Omental fat pad (tissue), 4 donors: Measurements from ENCODE around the gene SLC5A2. TPM values are rescaled to one million over a fixed set of nuclear protein-coding genes. Genes with fewer than 3 reads are reported as not detected.
A peak's percentile ranks its signal among the peaks of the same experiment; 100 is the strongest.

Source experiments
- ATAC-seq: fragments of 150-250 bp; one replicate; pipeline ENCODE4 v1.9.1; 2016; ENCODE audit warnings: mild to moderate bottlenecking, moderate library complexity; ENCODE audit not compliant: low FRiP score
- DNase-seq: peaks from one replicate; pipeline ENCODE4 v3.0.0-alpha.2; 2019; ENCODE audit warnings: low spot score
- total RNA-seq, 4 donors: library from RNA; depleted of rRNA; stranded (reverse); fragments of >200 nt; gene quantifications; one replicate each; pipeline ENCODE4 v1.1.0, GENCODE V29; 2016
- TF ChIP-seq, protein P1 (sequence below), 3 donors: fragments of 450-650 bp; IDR thresholded peaks; one replicate each; pipeline ENCODE4 v1.5.1; 2016 to 2017; ENCODE audit warnings: antibody characterized with exemption in 3 of 3, mild to moderate bottlenecking in 3 of 3, moderate library complexity in 2 of 3

The SLC5A2 gene
- total RNA-seq, 4 donors from 2014 or later: not detected

DNA sequence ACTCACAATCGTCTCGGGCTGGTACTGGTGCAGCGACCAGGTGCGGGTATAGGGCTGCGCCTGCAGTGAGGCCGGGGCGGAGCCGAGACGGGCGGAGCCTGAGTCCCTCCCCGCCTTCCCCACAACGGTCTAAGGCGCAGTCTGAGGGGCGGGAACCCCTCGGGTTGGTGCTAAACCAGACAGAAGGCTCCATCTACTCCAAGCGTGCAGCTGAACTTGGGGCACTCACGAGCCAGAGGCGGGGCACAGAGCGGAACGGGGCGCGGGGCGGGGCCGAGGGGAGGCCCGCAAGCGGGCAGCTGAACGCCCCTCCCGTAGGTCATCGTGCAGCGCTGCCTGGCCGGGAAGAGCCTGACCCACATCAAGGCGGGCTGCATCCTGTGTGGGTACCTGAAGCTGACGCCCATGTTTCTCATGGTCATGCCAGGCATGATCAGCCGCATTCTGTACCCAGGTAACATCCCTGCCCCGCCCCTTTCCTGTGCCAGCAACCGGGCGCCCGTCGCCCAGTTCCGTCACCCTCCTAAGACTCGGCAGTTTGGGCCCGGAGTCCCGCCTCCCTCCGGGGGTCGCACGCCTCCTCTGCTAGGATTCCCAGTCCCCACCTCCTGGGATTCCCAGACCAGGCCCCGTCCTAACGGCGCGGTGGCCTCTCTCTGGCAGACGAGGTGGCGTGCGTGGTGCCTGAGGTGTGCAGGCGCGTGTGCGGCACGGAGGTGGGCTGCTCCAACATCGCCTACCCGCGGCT, 5.0 kb downstream of the SLC5A2 start:
- TF ChIP-seq, protein P1, sequence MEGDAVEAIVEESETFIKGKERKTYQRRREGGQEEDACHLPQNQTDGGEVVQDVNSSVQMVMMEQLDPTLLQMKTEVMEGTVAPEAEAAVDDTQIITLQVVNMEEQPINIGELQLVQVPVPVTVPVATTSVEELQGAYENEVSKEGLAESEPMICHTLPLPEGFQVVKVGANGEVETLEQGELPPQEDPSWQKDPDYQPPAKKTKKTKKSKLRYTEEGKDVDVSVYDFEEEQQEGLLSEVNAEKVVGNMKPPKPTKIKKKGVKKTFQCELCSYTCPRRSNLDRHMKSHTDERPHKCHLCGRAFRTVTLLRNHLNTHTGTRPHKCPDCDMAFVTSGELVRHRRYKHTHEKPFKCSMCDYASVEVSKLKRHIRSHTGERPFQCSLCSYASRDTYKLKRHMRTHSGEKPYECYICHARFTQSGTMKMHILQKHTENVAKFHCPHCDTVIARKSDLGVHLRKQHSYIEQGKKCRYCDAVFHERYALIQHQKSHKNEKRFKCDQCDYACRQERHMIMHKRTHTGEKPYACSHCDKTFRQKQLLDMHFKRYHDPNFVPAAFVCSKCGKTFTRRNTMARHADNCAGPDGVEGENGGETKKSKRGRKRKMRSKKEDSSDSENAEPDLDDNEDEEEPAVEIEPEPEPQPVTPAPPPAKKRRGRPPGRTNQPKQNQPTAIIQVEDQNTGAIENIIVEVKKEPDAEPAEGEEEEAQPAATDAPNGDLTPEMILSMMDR (IDR thresholded peaks at IDR 0.05): no peak
- ATAC-seq: peak; percentile 84
- DNase-seq: no peak

DNA sequence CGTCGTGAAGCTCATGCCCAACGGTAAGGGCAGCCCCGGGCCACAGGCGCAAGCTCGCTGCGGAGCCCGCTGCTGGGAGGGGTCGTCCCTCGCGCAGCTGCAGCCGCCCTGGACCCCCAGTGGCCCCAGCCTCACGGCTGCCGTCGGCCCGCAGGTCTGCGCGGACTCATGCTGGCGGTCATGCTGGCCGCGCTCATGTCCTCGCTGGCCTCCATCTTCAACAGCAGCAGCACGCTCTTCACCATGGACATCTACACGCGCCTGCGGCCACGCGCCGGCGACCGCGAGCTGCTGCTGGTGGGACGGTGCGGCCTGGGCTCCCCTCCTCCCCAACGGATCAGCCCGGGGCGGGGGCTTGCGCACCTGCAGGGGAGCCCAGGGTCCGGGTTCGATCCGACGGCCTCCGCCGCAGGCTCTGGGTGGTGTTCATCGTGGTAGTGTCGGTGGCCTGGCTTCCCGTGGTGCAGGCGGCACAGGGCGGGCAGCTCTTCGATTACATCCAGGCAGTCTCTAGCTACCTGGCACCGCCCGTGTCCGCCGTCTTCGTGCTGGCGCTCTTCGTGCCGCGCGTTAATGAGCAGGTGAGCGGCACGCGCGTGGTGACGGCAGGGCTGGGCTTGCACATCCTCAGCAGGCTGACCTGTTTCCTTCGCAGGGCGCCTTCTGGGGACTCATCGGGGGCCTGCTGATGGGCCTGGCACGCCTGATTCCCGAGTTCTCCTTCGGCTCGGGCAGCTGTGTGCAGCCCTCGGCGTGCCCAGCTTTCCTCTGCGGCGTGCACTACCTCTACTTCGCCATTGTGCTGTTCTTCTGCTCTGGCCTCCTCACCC, 5.8 kb downstream of the SLC5A2 start:
- TF ChIP-seq, protein P1 (IDR thresholded peaks at IDR 0.05): no peak
- no peak for ATAC-seq
- DNase-seq: no peak

DNA sequence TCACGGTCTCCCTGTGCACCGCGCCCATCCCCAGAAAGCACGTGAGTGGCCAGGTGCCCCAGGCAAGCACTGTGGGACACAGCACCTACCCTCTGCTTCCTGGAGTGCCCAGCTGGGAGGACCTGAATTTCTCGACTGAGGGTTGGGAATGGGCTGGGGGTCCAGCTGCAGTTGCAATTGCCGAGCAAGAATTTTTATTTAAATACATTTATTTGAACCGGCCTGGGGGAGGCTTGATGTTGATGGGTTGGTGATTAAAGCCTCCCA, 6.3 kb downstream of the SLC5A2 start:
- ATAC-seq (no peak), DNase-seq (no peak)
- TF ChIP-seq, protein P1 (IDR thresholded peaks at IDR 0.05): no peak

DNA sequence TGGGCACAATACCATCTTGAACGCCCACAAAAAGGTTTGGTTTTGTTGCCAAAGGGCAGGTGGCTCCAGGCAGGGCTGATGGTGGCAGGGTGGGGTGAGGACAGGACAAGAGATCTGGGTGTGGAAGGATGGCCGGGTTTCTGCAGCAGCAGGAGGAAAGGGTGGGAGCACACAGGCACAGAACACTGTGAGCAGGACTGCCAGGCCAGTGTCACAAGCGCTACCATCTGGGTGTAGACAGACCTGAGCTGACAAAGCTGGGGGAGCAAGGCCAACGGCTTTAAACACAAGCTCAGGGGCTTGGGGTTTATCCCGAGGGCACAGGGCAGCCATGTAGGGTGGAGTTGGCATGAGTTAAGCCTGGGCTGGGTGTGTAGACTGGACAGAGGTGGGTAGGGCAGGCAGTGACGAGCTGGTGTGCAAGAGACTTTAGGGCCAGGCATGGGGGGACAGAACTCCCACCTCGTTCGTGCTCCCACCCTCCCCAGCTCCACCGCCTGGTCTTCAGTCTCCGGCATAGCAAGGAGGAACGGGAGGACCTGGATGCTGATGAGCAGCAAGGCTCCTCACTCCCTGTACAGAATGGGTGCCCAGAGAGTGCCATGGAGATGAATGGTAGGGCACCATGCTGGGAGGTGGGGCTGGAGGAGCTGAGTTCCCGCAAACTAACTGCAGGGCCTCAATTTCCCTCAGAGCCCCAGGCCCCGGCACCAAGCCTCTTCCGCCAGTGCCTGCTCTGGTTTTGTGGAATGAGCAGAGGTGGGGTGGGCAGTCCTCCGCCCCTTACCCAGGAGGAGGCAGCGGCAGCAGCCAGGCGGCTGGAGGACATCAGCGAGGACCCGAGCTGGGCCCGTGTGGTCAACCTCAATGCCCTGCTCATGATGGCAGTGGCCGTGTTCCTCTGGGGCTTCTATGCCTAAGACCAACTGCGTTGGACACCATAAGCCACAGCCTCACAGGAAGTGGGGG, 7.0 kb downstream of the SLC5A2 start:
- DNase-seq (no peak), ATAC-seq (no peak)

DNA sequence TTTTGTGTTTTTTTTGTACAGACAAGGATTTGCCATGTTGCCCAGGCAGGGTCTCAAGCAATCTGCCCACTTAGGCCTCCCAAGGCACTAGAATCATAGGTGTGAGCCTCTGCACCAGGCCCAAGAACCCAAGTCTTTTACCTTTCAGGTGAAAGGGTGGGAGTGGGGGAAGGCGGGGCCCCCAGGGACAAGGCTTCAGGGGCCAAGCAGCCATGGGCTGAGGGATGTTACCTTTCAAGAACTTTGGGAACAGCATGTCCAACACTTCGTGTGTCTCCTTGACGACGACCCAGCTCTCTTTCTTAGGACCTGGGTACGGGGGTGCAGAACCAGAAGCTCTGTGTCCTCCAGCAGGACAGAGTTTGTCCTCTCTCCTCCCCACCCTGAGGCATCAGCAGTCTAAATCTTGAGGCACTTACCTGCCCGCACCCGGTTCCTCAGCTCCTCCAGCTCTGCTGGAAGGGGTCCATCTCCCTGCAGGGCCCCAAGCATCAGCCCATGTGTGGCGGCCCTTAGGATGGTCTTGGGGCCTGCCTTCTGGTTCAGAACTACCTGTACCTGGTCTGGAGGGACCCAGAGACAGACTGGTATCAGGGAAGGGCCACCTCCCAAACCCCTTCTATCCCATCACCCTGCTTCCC, 9.0 kb downstream of the SLC5A2 start:
- ATAC-seq (no peak), DNase-seq (no peak)
- TF ChIP-seq, protein P1 (IDR thresholded peaks at IDR 0.05): no peak

More for the DNA sequence above, 7.0 kb downstream of the SLC5A2 start:
- TF ChIP-seq, protein P1 (IDR thresholded peaks at IDR 0.05): no peak

DNA sequence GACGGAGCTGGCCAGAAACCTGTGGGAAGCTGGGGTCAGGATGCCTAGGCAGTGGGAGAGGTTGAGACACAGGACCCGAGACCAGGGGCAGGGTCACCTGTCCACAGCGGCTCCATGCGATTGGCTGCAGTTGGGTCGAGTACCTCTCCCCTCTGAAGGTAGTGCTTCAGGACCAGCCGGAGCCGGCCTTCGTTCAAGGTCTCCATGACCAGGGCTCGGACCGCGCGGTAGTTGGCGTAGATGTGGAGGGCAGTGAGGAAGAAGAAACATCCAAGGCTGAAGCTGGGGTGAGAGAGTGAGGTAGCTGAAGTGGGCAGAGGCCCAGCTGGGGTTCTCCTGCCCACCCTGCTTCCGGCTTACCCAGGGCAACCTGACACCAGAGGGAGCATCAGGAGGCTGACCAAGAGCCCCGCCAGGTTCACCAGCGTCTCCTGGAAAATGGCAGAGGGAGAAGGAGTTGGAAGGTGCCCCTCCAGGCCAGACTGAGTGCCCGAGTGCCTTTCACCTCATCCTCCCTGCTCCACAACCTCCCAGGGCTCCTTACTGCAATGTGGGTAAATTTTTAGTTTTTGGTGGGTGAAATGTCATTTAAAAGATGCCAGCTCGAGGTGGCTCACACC, 10.7 kb downstream of the SLC5A2 start:
- ATAC-seq (no peak), DNase-seq (no peak)
- TF ChIP-seq, protein P1 (IDR thresholded peaks at IDR 0.05): no peak
